Activated CD4-positive, alpha-beta T cell treated with anti-CD3 and anti-CD28 coated beads, Interleukin-2, amount 50 U/mL, for 24 hours (primary cell): Measurements from ENCODE around the gene KCTD3.

ENCODE experiments used
- DNase-seq, 2 donors: peaks; one replicate each; pipeline ENCODE4 v3.0.0-alpha.2; 2020; ENCODE audit warnings: low read depth in 1 of 2, low spot score in 1 of 2

KCTD3 gene

GRCh38 chr1:215566556-215567490 is at the start of gene KCTD3:
TSS of gene KCTD3 (plus strand) at chr1:215567304. CDS start at chr1:215567686, 382 bp downstream.
- DNase-seq: peak in 1 of 2 donors; percentile 17

GRCh38 chr1:215517441-215517891 is 49.6 kb upstream of the KCTD3 start:
- DNase-seq: no peak

GRCh38 chr1:215518594-215518993 is 48.5 kb upstream of the KCTD3 start:
- no peak for DNase-seq

GRCh38 chr1:215521279-215521678 is 45.8 kb upstream of the KCTD3 start:
- DNase-seq: no peak

- no peak for DNase-seq
Measured at GRCh38 chr1:215523128-215523861, 43.8 kb upstream of the KCTD3 start.

- no peak for DNase-seq
Measured at GRCh38 chr1:215523906-215524305, 43.2 kb upstream of the KCTD3 start.

GRCh38 chr1:215526147-215526845 is 40.8 kb upstream of the KCTD3 start:
- DNase-seq: no peak

- no peak for DNase-seq
Measured at GRCh38 chr1:215526846-215527151, 40.3 kb upstream of the KCTD3 start.

GRCh38 chr1:215529111-215529510 is 38.0 kb upstream of the KCTD3 start:
- DNase-seq: no peak

- no peak for DNase-seq
Measured at GRCh38 chr1:215529571-215529970, 37.5 kb upstream of the KCTD3 start.

- no peak for DNase-seq
Measured at GRCh38 chr1:215530401-215530984, 36.6 kb upstream of the KCTD3 start.

- DNase-seq: no peak
Measured at GRCh38 chr1:215539803-215540570, 27.1 kb upstream of the KCTD3 start.

GRCh38 chr1:215542301-215542700 is 24.8 kb upstream of the KCTD3 start:
- no peak for DNase-seq

- no peak for DNase-seq
Measured at GRCh38 chr1:215543191-215543606, 23.9 kb upstream of the KCTD3 start.

GRCh38 chr1:215543806-215544205 is 23.3 kb upstream of the KCTD3 start:
- DNase-seq: no peak

- no peak for DNase-seq
Measured at GRCh38 chr1:215544566-215544965, 22.5 kb upstream of the KCTD3 start.

GRCh38 chr1:215545096-215545495 is 22.0 kb upstream of the KCTD3 start:
- DNase-seq: no peak

GRCh38 chr1:215547011-215547410 is 20.1 kb upstream of the KCTD3 start:
- DNase-seq: no peak

GRCh38 chr1:215551806-215552205 is 15.3 kb upstream of the KCTD3 start:
- DNase-seq: no peak

- DNase-seq: no peak
Measured at GRCh38 chr1:215554865-215555264, 12.2 kb upstream of the KCTD3 start.
